ENCODE data around the gene HSPA4. TPM values are rescaled to one million over a fixed set of nuclear protein-coding genes. Genes with fewer than 3 reads are reported as not detected.

HSPA4 gene
- total RNA-seq, 2 donors from 2014 or later: 21.8 to 26.2 TPM

DNA sequence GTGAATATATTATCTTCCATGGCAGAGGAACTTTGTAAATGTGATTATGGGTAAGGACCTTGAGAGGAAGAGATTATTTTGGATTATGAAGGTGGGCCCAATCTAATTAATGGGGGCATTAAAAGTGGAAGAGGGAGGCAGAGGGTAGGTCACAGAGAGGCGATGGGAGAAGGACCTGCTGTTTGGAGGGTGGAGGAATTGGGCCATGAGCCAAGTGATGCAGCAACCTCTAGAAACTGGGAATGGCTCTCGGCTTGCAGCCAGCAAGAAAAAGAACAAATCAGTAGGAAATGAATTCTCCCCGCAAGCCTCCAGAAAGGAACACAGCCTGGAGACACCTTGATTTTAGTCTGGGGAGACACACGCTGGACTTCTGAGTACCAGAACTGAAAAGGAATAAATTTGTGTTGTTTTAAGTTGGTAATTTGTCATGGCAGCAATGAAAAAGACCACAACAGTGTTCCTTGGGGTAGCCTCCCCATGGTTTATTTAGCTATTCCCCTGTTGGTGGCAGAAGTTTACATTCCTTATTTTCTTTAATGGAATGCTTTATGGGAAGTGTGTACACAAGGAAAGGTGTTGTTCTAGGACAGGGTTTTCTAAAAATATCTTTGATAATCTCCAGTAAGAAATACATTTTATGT is 103.6 kb downstream of the HSPA4 start:
- intact Hi-C loops (cut with DNase I): no loop called here
- Histone ChIP-seq H3K4me1 (no peaks in the 10 kb centered on the region), H3K4me3 (no peak overlapping the region), H3K36me3 (replicated peaks in 1 of 2; ENCODE audit: insufficient read depth in 1 of 2, low read depth in 2 of 2) (no peaks in the 10 kb centered on the region), H3K9me3 (no peaks in the 10 kb centered on the region), H3K27me3 (no peaks in the 10 kb centered on the region), H3K27ac (no peak overlapping the region)
- no peak for DNase-seq
- WGBS, 2 donors: 75 to 90% methylated on average over 4 of the region's 4 CpGs
- ATAC-seq: no peak
- TF ChIP-seq POLR2A (IDR thresholded peaks at IDR 0.05): no peak
- TF ChIP-seq, protein P1, sequence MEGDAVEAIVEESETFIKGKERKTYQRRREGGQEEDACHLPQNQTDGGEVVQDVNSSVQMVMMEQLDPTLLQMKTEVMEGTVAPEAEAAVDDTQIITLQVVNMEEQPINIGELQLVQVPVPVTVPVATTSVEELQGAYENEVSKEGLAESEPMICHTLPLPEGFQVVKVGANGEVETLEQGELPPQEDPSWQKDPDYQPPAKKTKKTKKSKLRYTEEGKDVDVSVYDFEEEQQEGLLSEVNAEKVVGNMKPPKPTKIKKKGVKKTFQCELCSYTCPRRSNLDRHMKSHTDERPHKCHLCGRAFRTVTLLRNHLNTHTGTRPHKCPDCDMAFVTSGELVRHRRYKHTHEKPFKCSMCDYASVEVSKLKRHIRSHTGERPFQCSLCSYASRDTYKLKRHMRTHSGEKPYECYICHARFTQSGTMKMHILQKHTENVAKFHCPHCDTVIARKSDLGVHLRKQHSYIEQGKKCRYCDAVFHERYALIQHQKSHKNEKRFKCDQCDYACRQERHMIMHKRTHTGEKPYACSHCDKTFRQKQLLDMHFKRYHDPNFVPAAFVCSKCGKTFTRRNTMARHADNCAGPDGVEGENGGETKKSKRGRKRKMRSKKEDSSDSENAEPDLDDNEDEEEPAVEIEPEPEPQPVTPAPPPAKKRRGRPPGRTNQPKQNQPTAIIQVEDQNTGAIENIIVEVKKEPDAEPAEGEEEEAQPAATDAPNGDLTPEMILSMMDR (IDR thresholded peaks at IDR 0.05): no peak

Small RNAs within 50 kb of the gene (small RNA-seq; reads per million reads assigned to genes)
- gene AC113410.1 (not detected), gene AC113410.3 (not detected)

Other genes starting within 250 kb of the HSPA4 start
- gene SOWAHA, start 238.7 kb upstream of the HSPA4 start, total RNA-seq: 1 to 10 TPM; 7.3 to 9.6 TPM
- gene SHROOM1, start 221.4 kb upstream of the HSPA4 start, total RNA-seq: 10 to 100 TPM; 19.5 to 27.4 TPM
- gene GDF9, start 185.5 kb upstream of the HSPA4 start, total RNA-seq: under 1 TPM; 0.26 to 0.33 TPM
- 10 to 100 TPM; 55.3 to 84.4 TPM for gene UQCRQ, start 185.4 kb upstream of the HSPA4 start, total RNA-seq
- gene LEAP2, start 178.3 kb upstream of the HSPA4 start, total RNA-seq: 1 to 10 TPM; 3.4 to 9.6 TPM
- 10 to 100 TPM; 31.4 to 32.3 TPM for gene AFF4, start 88.4 kb upstream of the HSPA4 start, total RNA-seq
- gene ZCCHC10, start 25.5 kb upstream of the HSPA4 start, total RNA-seq: 10 to 100 TPM in 1 of 2 donors, 1 to 10 TPM in 1; 4.9 to 21.4 TPM